Left renal pelvis (tissue), 4 donors: ENCODE data around the gene SRD5A2. TPM values are rescaled to one million over a fixed set of nuclear protein-coding genes. Genes with fewer than 3 reads are reported as not detected.
"Not testable (repeated sequence)": the region's sequence is repeated elsewhere in the genome, so short reads cannot be mapped to it uniquely, and the experiment has no call there.

ENCODE experiments used
- DNase-seq, 4 donors: peaks; one replicate each; pipeline ENCODE4 v3.0.0-alpha.2; 2013; ENCODE audit warnings: low read depth in 4 of 4, low spot score in 3 of 4
- polyA plus RNA-seq, 4 donors: library from polyadenylated mRNA; unstranded; fragments of 120-200 nt; gene quantifications; one replicate each; pipeline ENCODE4 v1.2.1, GENCODE V29; 2013; ENCODE audit not compliant: insufficient read length in 4 of 4

Gene SRD5A2
- polyA plus RNA-seq, 4 donors, result 0.03 to 0.11 (median 0.04) TPM

DNA sequence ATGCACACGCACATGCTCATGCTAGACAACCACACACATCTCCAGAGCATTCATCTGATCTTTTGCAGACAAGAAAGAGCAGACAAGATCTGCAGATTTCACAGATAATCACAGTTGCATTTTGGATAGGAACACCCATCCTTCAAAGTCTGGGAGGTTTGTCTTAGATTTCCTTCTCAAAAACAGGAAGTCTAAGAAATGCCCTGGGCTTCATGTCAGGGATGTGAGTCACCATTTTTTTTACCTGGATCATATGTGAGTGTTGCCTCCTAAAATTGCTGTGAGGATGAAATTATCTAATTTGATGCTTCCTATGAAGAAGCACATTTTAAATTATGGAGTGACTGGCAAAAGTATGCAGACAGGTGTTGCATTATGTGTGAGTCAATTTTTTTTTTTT lies 46.1 kb downstream of the SRD5A2 start:
- no peak for DNase-seq

DNA sequence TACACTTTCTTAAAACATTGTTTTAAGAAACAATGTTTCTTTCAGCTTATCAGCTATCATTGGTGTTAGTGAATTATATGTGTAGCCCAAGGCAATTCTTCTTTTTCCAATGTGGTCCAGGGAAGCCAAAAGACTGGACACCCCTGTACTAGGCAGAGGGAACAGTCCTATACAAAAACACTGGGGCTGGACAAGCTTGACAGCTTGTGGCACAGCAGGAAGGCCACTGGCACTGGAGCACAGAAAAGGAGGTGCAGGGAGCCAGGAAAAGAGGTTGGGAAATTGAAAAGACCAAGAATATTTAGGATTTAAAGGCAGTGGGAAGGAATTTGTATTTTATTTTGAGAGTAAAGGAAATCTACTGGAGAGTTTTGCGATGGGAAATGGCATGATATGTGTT lies 47.7 kb downstream of the SRD5A2 start:
- no peak for DNase-seq

DNA sequence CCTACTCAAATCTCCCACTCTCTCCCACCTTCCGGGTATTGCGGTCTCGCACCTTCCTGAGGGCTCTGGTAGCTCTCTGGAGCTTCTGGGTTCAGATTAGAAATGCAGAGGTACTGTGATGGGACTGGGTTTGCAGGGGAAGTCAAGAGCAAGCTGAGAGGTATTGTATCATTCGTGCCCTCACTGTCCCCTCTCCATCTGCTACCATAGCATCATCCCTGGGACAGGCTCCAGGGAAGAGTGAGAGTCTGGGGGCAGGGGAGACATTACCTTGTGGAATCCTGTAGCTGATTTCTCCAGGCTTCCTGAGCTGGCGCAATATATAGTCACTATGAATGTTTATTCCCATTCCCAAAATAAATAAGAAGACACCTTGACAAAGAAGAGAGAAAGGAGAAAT lies 49.6 kb downstream of the SRD5A2 start:
- no peak for DNase-seq

DNA sequence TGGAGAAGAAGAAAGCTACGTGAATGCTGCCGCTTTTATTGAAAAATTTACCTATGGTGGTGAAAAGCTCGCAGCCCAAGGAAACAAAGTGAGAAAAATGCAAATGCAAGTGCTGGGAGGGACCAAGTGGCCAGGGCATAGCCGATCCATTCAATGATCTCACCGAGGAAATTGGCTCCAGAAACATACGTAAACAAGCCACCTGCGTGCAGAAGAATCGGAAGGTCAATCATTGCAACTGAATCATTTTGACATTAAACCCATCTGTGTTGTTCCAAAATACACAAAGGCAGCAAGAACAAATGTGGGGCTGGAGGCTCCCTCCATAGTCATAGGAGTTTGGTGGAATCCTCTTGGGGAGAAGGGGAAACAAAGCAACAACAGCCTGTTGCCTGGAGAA lies 51.5 kb downstream of the SRD5A2 start:
- DNase-seq, result no peak

DNA sequence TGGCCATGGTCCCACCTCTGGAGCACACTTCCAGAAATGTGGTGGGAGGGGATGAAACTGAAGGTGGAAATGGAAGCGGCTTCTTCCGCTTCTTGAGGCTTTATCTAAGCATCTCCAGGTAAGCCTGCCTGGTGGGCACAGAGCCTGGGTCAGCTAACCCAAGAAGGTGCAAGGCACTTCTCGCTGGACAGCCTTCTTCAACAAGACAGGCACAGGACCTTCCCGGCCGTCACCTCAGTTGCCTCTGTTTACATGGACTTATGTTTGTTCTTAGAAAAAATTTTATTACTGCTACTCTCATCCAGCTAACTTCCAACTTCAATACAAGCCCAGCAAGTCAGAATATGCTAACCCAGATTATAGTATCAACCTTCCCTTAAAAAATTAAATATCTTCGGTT lies 51.9 kb downstream of the SRD5A2 start:
- no peak for DNase-seq

DNA sequence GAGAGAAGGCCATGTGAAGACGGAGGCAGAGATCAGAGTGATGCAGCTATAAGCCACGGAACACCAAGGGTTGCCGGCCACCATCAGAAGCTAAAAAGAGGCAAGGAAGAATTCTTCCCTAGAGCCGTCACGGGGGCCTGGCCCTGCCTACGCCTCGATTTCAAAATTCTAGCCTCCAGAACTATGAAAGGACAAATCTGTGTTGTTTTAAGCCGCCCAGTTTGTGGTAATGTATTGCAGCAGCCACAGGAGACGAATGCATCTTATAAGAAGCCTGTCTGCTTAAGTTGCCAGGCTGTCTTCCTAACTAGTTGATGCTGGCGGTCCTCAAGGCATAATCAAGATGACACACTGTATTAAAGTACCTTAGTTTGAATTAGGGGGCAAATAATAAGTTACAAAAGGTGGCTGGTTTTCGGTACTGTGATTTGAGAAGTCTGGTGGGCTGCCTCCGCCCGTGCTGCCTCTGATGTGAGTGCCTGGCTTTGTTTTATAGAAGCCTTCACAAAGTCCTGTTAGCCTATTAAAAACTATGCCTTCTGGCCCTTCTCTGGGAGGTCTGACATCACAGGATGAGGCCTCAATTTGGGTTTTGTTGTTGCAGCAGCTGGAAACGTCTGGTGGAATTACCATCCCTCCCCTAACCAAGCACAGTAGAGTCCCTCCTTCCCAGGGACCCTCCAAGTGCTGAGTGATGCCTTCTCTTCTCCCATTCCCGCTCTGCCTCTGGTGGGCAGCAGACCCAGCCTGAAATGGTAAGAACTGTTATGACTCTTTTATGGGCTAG lies 53.6 kb downstream of the SRD5A2 start:
- DNase-seq, result peak in 2 of 4 donors; percentile 29

DNA sequence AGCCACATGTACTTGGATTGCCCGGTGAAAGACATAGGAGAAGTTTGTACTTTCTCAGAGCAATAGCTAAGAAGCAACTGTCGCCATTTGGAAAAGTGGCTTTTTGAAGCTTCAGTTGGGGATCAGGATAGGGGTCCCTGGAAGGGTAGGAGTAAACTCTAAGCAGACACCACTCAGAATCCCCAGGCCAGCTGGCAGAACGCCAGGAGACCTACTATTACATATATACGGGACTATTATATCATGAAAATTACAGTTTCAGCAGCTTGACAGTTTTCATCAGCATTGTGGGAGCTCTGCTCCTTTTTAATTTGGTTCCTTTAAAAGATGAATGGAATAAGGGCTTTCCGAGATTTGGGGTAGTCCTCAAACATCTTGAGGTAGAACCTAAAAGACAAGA lies 54.9 kb downstream of the SRD5A2 start:
- DNase-seq, result no peak

DNA sequence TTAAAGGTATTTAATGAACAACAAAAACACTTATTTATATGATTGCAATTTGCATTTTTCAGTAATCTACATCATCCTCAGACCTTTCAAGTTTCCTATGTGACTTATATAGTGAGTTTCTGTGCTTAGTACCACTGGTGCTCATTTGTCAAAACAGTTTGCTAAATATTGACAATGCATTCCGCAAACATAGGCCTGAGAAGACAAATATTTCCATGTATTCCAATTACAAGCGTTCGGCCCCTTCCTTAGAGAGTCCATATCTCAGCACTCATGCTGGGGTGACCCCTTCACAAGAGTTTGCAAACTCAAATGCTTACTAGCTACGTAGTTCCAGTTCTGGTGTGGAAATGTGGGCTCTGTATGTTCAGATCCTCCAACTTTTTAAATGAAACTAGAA lies 56.1 kb downstream of the SRD5A2 start:
- DNase-seq, result no peak

DNA sequence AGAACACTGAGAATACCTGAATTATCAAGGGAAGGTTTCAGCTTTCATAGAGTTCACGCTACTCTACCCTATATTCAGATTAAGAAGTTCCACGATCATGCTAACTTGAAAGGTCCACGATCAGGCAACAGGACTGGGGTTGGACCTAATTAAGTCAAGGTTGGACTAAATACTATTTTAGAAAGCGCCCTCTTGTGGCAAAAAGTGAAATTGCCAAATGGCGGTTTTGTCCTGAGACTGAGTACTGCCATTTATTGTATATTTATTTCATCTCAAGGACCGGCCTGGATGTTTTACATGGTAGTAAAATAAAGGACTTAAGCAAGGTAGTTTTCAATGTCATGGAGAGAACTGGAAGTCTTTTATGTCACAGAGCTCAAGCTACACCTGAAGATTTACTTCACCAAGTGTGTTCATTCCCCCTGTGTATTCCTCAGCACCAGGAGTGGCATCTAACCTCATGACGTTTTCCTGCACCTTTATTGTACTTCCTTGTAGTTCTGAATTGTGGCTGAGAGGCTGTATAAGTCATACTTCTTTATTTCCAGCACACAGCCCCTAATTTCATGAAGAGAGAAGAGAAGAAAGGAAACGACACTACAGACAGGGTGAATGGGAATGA lies 56.8 kb downstream of the SRD5A2 start:
- no peak for DNase-seq

DNA sequence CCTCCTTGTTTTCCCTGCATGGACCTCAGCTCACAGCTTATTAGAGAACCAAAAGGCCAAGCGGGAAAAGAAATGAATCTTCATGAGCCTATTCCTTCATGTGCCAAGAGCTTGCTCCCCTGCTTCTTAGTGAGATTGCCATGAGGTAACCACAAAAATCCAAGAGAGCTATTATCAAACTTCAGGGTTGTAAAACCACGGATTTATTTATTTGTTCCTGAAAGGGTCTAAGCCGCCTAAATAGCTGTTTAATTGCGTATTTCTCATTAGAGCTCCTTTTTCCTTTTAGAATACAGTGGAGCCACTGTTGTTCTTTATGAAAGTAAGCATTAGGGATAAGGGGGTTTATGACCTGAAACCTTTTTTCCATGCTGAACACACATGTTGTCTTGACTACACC lies 58.0 kb downstream of the SRD5A2 start:
- no peak for DNase-seq

DNA sequence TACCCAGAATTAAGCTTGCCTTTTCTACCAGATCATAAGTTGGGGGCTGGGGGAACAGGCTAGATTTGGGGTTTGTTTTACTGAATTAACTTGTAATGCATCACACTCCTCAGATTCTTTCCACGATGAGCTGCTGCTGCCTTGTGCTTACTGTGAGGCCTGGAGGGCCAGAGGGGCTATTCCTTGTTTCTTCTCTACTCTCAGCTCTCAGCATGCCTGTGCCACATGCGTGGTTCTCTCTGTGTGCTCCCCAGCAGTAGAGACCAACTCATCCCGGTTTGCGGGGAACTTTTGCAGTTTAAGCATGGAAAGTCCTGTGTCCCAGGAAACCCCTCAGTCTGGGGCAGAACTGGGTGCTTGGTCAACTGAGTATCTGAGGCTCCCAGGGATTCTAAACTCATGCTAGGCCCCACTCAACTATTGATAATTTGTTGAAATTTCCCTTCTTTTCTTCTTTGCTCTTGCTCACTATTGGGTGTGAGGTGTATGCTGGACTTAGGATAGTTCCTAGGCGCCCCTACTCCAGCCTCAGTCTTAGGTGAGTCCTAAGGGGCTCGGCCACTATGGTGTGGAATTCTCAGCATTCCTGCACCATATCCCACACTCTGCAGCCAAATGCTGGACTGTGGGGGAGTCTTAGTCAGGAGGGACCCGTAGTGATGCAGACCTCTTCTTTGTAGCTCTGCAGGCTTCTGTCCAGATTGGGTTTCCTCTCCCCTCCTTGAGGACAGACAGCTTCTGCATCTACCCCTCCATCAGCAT lies 63.1 kb downstream of the SRD5A2 start:
- no peak for DNase-seq

DNA sequence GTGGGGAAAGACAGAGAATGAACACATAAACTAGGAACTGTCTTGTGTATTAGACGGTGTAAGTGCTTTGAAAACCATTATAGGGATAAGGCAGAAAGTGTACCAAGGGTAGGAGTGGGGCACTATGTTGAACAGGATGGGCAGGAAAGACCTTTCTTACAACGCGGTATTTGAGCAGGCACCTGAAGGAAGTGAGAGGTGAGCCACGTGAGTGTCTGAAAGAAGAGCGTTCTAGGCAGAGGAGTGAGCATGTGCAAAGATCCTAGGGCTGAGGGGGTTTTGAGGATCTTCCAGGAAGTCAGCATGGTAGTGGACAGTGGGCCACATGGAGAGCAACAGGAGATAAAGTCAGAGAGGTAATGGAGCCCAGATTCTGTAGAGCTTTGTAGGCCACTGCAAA lies 65.2 kb downstream of the SRD5A2 start:
- no peak for DNase-seq

DNA sequence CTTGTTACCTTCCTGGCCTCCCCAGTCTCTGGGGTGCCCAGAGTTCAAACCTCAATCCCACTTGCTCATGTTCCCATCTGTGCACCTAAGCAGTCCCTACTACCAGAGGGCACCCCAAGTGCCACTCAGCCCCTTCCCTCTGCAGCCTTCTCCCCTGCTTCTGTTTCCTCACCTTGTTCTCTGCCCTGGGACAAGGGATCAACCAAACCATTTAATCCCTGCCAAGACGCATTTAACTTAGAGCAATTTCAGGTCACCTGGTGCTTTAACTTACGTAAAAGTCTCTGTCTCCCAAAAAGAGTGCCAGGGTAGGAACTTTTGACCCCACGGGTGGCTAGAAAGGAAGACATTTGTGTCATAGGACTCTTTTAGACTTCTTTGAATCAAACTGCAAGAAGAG lies 67.2 kb downstream of the SRD5A2 start:
- DNase-seq, result no peak

DNA sequence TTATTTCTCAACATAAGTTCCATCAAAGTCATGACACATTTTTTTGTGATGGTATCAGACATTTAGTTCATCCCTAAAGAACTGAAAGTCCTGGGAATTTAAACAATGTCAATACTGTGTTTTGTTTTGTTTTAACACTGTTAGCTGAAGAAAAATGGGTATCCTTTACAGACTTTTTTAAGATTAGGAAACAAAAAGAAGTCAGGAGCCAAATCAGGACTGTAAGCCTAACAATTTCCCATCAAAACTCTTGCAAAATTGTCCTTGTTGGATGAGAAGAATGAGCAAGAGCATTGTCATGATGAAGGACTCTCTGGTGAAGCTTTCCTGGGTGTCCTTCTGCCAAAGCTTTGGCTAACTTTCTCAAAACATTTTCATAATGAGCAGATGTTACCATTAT lies 69.4 kb downstream of the SRD5A2 start:
- no peak for DNase-seq

DNA sequence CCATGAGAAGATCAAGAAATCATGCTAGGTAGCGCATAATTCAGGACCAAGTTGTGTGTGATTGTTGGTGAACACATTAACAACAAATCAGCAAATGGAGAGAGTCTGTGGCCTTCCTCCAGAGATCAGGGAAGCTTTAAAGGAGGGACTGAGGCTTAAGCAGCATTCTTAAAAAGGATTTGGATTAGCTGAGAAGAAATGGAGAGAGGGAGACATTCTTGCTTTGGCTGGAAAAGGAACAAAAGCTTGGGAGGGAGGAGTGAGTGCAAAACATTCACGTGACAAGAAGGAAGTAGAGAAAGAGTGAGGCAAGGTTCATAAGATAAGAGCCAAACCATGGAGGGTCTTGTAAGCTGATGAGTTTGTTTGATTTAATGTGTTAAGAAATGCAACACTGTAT lies 75.6 kb downstream of the SRD5A2 start:
- DNase-seq, result no peak

DNA sequence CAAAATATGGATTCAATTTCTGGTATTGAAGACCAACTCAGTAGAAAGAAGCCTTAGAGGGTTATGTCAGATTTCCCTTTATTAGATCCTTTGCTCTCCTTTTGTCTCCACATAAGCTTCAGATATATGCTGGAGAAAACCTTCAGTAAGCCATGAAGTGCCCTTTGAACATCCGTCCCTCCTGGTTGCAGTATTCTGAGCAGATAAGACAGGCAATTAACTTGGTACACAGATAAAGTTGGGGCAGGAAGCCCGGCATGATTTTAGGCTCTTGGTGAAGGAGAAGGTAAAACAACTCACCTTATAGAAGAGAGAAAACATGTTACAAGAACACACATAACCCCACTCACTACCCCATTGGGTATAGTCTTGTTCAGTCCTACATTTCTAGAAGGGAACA lies 76.4 kb downstream of the SRD5A2 start:
- no peak for DNase-seq

DNA sequence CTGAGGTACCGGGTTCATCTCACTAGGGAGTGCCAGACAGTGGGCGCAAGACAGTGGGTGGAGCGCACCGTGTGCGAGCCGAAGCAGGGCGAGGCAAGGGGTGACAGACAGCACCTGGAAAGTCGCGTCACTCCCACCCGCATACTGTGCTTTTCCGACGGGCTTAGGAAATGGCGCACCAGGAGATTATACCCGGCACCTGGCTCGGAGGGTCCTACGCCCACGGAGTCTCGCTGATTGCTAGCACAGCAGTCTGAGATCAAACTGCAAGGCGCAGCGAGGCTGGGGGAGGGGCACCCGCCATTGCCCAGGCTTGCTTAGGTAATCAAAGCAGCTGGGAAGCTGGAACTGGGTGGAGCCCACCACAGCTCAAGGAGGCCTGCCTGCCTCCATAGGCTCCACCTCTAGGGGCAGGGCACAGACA lies 84.3 kb downstream of the SRD5A2 start:
- not testable (repeated sequence) for DNase-seq

DNA sequence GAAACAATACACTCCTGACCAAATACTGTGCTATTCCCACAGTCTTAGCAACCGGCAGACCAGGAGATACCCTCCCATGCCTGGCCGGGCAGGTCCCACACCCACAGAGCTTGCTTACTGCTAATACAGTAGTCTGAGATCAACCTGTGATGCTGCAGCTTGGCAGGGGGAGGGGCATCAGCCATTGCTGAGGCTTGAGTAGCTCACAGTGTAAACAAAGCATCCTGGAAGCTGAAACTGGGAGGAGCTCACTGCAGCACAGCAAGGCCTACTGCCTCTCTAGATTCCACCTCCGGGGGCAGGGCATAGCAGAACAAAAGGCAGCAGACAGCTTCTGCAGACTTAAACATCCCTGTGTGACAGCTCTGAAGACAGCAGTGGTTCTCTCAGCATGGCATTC lies 91.4 kb downstream of the SRD5A2 start:
- DNase-seq, result not testable (repeated sequence)

DNA sequence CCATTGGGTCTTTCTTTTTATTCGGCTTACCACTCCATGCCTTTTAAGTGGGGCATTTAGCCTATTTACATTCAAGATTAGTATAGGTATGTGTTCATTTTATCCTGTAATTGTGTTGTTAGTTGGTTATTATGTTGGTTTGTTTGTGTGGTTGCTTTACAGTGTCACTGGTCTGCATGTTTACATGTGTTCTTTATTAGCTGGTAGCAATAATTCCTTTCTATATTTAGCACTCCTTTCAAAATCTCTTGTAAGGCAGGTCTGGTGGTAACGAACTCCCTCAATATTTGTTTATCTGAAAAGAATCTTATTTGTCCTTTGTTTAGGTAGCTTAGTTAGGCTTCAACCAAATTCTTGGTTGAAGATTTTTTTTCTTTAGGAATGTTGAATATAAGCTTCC lies 97.5 kb downstream of the SRD5A2 start:
- no peak for DNase-seq

DNA sequence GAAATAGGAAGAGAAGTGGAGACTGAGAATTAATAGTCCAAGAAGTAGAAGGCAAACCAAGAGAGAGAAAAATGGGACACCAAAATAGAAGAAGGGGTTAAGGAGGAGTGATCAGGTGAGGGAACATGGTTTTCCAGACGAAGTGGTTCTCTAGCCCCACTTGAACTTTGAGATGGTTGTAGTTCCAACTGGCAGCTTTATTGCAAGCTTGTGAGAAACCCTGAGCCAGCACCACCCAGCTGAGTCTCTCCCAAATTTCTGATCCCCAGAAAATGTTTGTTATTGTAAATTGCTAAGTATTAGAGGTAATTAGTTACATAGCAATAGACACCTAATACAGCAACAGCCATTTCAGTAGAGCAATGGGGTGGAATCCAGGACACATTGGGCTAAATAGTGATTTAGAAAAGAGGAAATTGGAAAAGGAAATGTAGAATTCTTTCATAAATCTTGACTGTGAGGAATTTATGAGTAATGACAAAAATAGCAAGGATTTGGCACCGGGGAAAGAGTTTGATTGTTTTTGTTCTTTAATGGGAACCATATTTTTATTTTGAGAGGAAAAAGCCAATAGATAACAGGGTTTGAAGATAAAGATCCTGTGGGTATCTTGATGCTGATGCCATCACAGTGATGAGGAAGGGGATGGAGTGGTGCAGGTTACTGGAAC lies 104.1 kb downstream of the SRD5A2 start:
- no peak for DNase-seq

DNA sequence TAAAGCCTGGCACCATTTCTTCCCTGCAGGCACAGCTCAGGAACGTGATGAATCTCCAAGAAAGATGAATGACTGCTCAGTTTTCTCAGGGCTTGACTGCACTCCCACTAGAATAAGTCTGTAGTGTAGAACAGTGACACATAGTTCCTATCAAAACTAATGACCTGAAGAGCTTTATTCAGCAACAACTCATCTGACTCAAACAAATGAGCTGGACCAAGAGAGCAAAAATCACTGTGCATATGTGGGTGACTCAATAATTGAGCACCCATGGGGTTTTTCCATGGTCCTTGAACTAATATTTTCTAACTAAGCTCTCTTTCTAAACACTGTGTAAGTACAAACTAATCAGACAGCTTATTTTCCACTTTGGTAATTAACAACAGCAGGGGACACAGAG lies 105.0 kb downstream of the SRD5A2 start:
- no peak for DNase-seq
